ENCODE measurements around the gene DOC2B. TPM values are rescaled to one million over a fixed set of nuclear protein-coding genes. Genes with fewer than 3 reads are reported as not detected.
"Not testable (repeated sequence)": the region's sequence is repeated elsewhere in the genome, so short reads cannot be mapped to it uniquely, and the experiment has no call there.

Gene DOC2B
- total RNA-seq, 1 donor from 2014 or later: 0.11 TPM

DNA sequence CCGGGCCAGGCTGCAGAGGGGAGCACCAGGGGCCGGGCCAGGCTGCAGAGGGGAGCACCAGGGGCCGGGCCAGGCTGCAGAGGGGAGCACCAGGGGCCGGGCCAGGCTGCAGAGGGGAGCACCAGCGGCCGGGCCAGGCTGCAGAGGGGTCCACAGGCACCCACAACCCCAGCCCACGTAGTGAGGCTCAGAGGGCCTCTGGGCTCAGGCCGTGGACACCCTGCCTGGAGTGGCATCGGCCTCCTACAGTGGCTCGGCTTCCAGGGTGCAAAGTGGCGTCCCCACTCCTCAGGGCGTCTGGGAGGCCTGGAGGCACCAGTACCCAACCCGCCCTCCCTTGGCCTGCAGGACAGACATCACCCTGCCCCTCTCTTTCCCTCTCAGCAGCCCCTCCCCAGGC, 9.6 kb downstream of the DOC2B start:
- no peaks in the 10 kb centered on the region for H3K4me1 ChIP-seq (ENCODE audit: insufficient read depth, low read length)
- H3K4me3 Mint-ChIP-seq (ENCODE audit: unreplicated experiment): no peak overlapping the region
- H3K9me3 Mint-ChIP-seq (ENCODE audit: unreplicated experiment): peaks cover 2% of the 10 kb centered on the region
- DNase-seq (ENCODE audit: low read depth): no peak
- H3K4me2 ChIP-seq (ENCODE audit: low read length): no peak overlapping the region
- H3K4me1 Mint-ChIP-seq (ENCODE audit: low read depth, unreplicated experiment): no peaks in the 10 kb centered on the region
- H3K9me3 ChIP-seq (ENCODE audit: insufficient read depth, low read depth, low read length): no peaks in the 10 kb centered on the region
- peaks cover 33% of the 10 kb centered on the region for H3K27me3 Mint-ChIP-seq (ENCODE audit: low read depth, unreplicated experiment)
- TF ChIP-seq EZH2 (IDR thresholded peaks at IDR 0.05; ENCODE audit: insufficient read depth, low read length): no peak
- TF ChIP-seq, protein P1, sequence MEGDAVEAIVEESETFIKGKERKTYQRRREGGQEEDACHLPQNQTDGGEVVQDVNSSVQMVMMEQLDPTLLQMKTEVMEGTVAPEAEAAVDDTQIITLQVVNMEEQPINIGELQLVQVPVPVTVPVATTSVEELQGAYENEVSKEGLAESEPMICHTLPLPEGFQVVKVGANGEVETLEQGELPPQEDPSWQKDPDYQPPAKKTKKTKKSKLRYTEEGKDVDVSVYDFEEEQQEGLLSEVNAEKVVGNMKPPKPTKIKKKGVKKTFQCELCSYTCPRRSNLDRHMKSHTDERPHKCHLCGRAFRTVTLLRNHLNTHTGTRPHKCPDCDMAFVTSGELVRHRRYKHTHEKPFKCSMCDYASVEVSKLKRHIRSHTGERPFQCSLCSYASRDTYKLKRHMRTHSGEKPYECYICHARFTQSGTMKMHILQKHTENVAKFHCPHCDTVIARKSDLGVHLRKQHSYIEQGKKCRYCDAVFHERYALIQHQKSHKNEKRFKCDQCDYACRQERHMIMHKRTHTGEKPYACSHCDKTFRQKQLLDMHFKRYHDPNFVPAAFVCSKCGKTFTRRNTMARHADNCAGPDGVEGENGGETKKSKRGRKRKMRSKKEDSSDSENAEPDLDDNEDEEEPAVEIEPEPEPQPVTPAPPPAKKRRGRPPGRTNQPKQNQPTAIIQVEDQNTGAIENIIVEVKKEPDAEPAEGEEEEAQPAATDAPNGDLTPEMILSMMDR (IDR thresholded peaks at IDR 0.05; ENCODE audit: insufficient read depth, low read depth, low read length): no peak
- no peak overlapping the region for H3K9ac ChIP-seq (ENCODE audit: low read length)
- peaks cover 12% of the 10 kb centered on the region for H3K27me3 ChIP-seq (ENCODE audit: insufficient read depth, low read length)
- no peaks in the 10 kb centered on the region for H3K36me3 ChIP-seq (ENCODE audit: insufficient read depth, low read length)
- H2AFZ ChIP-seq (ENCODE audit: low read depth, low read length): no peak overlapping the region
- H3K27ac ChIP-seq (ENCODE audit: low read depth, low read length): no peak overlapping the region
- FAIRE-seq: no peak
- no peak overlapping the region for H3K27ac Mint-ChIP-seq (ENCODE audit: unreplicated experiment)
- no peaks in the 10 kb centered on the region for H3K36me3 Mint-ChIP-seq (ENCODE audit: low read depth, unreplicated experiment)
- H3K4me3 ChIP-seq (ENCODE audit: insufficient read depth, low read depth, low read length): no peak overlapping the region
- no peaks in the 10 kb centered on the region for H3K79me2 ChIP-seq (ENCODE audit: insufficient read depth, low read length)
- no peaks in the 10 kb centered on the region for H4K20me1 ChIP-seq (ENCODE audit: insufficient read depth, low read length)

DNA sequence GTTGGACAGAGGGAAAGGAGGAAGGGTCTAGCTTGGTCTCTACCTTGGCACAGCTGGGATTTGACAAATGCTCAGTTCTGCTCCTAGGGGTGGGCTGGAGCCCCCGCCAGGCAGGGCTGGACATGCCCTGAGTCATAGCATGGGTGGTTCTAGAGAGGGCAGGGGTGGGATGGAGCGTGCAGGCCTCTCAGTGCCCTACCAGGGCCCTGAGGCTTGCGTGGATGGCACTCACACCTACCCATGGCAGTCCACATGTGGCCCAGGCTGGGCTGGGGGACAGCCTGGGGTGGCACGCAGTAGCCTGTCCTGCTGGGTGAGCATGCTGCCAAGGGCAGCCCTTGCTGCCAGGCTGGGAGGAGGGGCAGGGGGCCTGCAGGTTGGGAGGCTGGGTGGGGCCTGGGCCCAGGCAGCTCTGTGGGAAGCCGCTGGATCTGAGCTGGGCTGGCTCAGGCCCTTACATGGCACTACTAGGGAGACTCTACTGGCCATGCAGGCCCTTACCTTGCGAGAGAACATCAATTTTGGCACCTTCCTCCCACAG, 11.2 kb downstream of the DOC2B start:
- Histone ChIP-seq H3K4me3 (ENCODE audit: insufficient read depth, low read depth, low read length) (no peak overlapping the region), H4K20me1 (ENCODE audit: insufficient read depth, low read length) (no peaks in the 10 kb centered on the region), H3K9me3 (ENCODE audit: insufficient read depth, low read depth, low read length) (no peaks in the 10 kb centered on the region), H2AFZ (ENCODE audit: low read depth, low read length) (no peak overlapping the region), H3K27ac (ENCODE audit: low read depth, low read length) (no peak overlapping the region), H3K4me2 (ENCODE audit: low read length) (no peak overlapping the region), H3K36me3 (ENCODE audit: insufficient read depth, low read length) (no peaks in the 10 kb centered on the region), H3K4me1 (ENCODE audit: insufficient read depth, low read length) (no peaks in the 10 kb centered on the region), H3K79me2 (ENCODE audit: insufficient read depth, low read length) (no peaks in the 10 kb centered on the region), H3K27me3 (ENCODE audit: insufficient read depth, low read length) (peaks cover 5% of the 10 kb centered on the region), H3K9ac (ENCODE audit: low read length) (no peak overlapping the region)
- no peak for FAIRE-seq
- Mint-ChIP-seq H3K9me3 (ENCODE audit: unreplicated experiment) (peaks cover 2% of the 10 kb centered on the region), H3K27me3 (ENCODE audit: low read depth, unreplicated experiment) (peaks cover 29% of the 10 kb centered on the region), H3K4me3 (ENCODE audit: unreplicated experiment) (no peak overlapping the region), H3K4me1 (ENCODE audit: low read depth, unreplicated experiment) (no peaks in the 10 kb centered on the region), H3K27ac (ENCODE audit: unreplicated experiment) (no peak overlapping the region), H3K36me3 (ENCODE audit: low read depth, unreplicated experiment) (no peaks in the 10 kb centered on the region)
- TF ChIP-seq, protein P1 (IDR thresholded peaks at IDR 0.05; ENCODE audit: insufficient read depth, low read depth, low read length): no peak
- TF ChIP-seq EZH2 (IDR thresholded peaks at IDR 0.05; ENCODE audit: insufficient read depth, low read length): no peak
- no peak for DNase-seq (ENCODE audit: low read depth)

DNA sequence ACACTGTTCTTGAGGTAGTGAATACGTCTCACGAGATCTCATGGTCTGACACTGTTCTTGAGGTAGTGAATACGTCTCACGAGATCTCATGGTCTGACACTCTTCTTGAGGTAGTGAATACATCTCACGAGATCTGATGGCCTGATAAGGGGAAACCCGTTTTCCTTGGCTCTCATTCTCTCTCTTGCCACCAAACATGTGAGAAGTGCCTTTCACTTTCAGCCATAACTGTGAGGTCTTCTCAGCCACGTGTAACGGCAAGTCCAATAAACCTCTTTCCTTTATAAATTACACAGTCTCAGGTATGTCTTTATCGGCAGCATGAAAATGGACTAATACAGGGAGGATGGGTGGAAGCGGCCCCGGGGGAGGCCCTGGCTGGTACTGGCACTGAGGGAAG, 12.8 kb downstream of the DOC2B start:
- not testable (repeated sequence) for DNase-seq (ENCODE audit: low read depth); H3K27ac Mint-ChIP-seq (ENCODE audit: unreplicated experiment); H3K36me3 ChIP-seq (ENCODE audit: insufficient read depth, low read length); H3K4me3 Mint-ChIP-seq (ENCODE audit: unreplicated experiment); H3K4me1 ChIP-seq (ENCODE audit: insufficient read depth, low read length); H3K79me2 ChIP-seq (ENCODE audit: insufficient read depth, low read length); H3K4me2 ChIP-seq (ENCODE audit: low read length); H3K27me3 ChIP-seq (ENCODE audit: insufficient read depth, low read length); H3K27ac ChIP-seq (ENCODE audit: low read depth, low read length); H3K9ac ChIP-seq (ENCODE audit: low read length); H3K9me3 Mint-ChIP-seq (ENCODE audit: unreplicated experiment); H3K36me3 Mint-ChIP-seq (ENCODE audit: low read depth, unreplicated experiment); H3K4me1 Mint-ChIP-seq (ENCODE audit: low read depth, unreplicated experiment); H4K20me1 ChIP-seq (ENCODE audit: insufficient read depth, low read length); FAIRE-seq; H3K9me3 ChIP-seq (ENCODE audit: insufficient read depth, low read depth, low read length); H3K4me3 ChIP-seq (ENCODE audit: insufficient read depth, low read depth, low read length); H2AFZ ChIP-seq (ENCODE audit: low read depth, low read length)
- peaks cover 21% of the 10 kb centered on the region for H3K27me3 Mint-ChIP-seq (ENCODE audit: low read depth, unreplicated experiment)

Data from astrocyte (in vitro differentiated cells and primary cell).